Body of pancreas (tissue), 4 donors: ENCODE results near the gene CNTNAP5. TPM values are rescaled to one million over a fixed set of nuclear protein-coding genes. Genes with fewer than 3 reads are reported as not detected.

Experiments
- ATAC-seq: fragments of 150-250 bp; one replicate; pipeline ENCODE4 v1.9.1; 2016
- DNase-seq, 4 donors: peaks; one replicate each; pipeline ENCODE4 v3.0.0-alpha.2; 2019
- H3K27ac ChIP-seq, 4 donors: fragments of 200-600 bp; sonication (generic); 1 replicate in 3 of 4; 2 replicates in 1 of 4; pipeline versions ENCODE4 v1.5.1 to v1.6.1; 2016 to 2019; ENCODE audit warnings: mild to moderate bottlenecking in 1 of 4, mixed read lengths in 1 of 4, moderate library complexity in 1 of 4
- H3K27me3 ChIP-seq, 2 donors: fragments of 200-600 bp; sonication (generic); one replicate each; pipeline ENCODE4 v1.6.0; 2016; ENCODE audit warnings: mild to moderate bottlenecking in 1 of 2
- H3K36me3 ChIP-seq, 2 donors: fragments of 200-600 bp; sonication (generic); replicated peaks in 1 of 2; 2 replicates each; pipeline ENCODE4 v1.5.1; 2016; ENCODE audit warnings: low read depth in 2 of 2; ENCODE audit not compliant: insufficient read depth in 1 of 2
- H3K4me1 ChIP-seq: fragments of 200-600 bp; sonication (generic); one replicate; pipeline ENCODE4 v1.6.0; 2016
- H3K4me3 ChIP-seq, 2 donors: fragments of 200-600 bp; sonication (generic); 1 replicate in 1 of 2; 2 replicates in 1 of 2; pipeline ENCODE4 v1.5.1; 2016 to 2019
- H3K9me3 ChIP-seq, 3 donors: fragments of 200-600 bp; sonication (generic); 1 replicate in 2 of 3; 2 replicates in 1 of 3; pipeline ENCODE4 v1.5.1; 2016
- POLR2A ChIP-seq, 3 donors: fragments of 450-650 bp; IDR thresholded peaks; one replicate each; pipeline ENCODE4 v1.6.1; 2016; ENCODE audit warnings: antibody characterized with exemption in 3 of 3, mild to moderate bottlenecking in 2 of 3
- WGBS, 2 donors: methylation state at CpG; one replicate each; pipeline ENCODE4 v1.1.5; 2017; 5-methylcytosine and 5-hydroxymethylcytosine counted together
- intact Hi-C: fragments of 100-400 bp; cut with DNase I; formaldehyde crosslinking; loops from one replicate; pipeline ENCODE4 v1.15.1; 2023
- total RNA-seq, 2 donors: library from RNA; depleted of rRNA; stranded (reverse); fragments of >200 nt; gene quantifications; one replicate each; pipeline ENCODE4 v1.1.0, GENCODE V29; 2016
- TF ChIP-seq, protein P1 (sequence below), 7 experiments: fragments of 450-650 bp in 4 of 7; fragments of 200-600 bp in 3 of 7; sonication (generic) in 3 of 7; IDR thresholded peaks; one replicate each; pipeline ENCODE4 v1.5.1; 2016 to 2019; ENCODE audit warnings: antibody characterized with exemption in 7 of 7

CNTNAP5 gene
- total RNA-seq, 2 donors from 2014 or later: 0.26 to 0.33 TPM

DNA sequence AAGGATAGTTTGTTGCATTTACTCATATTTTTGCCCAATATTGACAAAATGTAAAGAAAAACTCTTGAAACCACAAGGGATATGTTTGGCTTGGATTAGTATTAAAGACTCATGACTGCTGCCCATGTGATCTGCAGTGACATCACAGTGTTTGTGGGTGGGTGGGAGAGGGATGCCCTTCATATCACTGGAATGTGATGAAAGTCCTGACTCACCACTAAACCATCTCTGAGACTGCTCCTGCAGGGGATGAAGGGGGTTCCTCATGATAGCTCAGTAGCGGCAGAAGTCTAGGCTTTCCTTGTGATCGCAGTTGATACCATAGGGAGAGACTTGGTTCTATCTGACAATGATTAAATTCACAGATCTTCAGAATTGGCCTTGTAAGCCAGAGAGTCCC, 451.2 kb downstream of the CNTNAP5 start:
- H3K9me3 ChIP-seq: no peaks in the 10 kb centered on the region
- TF ChIP-seq POLR2A (IDR thresholded peaks at IDR 0.05): no peak
- TF ChIP-seq, protein P1, sequence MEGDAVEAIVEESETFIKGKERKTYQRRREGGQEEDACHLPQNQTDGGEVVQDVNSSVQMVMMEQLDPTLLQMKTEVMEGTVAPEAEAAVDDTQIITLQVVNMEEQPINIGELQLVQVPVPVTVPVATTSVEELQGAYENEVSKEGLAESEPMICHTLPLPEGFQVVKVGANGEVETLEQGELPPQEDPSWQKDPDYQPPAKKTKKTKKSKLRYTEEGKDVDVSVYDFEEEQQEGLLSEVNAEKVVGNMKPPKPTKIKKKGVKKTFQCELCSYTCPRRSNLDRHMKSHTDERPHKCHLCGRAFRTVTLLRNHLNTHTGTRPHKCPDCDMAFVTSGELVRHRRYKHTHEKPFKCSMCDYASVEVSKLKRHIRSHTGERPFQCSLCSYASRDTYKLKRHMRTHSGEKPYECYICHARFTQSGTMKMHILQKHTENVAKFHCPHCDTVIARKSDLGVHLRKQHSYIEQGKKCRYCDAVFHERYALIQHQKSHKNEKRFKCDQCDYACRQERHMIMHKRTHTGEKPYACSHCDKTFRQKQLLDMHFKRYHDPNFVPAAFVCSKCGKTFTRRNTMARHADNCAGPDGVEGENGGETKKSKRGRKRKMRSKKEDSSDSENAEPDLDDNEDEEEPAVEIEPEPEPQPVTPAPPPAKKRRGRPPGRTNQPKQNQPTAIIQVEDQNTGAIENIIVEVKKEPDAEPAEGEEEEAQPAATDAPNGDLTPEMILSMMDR (IDR thresholded peaks at IDR 0.05): no peak
- H3K4me3 ChIP-seq: no peak overlapping the region
- H3K36me3 ChIP-seq: no peaks in the 10 kb centered on the region
- DNase-seq (no peak), ATAC-seq (no peak)
- no peaks in the 10 kb centered on the region for H3K4me1 ChIP-seq
- H3K27me3 ChIP-seq: no peaks in the 10 kb centered on the region
- no peak overlapping the region for H3K27ac ChIP-seq
- intact Hi-C loops: no loop called here
- 58 to 65% methylated on average over 2 of the region's 2 CpGs for WGBS, 2 donors

DNA sequence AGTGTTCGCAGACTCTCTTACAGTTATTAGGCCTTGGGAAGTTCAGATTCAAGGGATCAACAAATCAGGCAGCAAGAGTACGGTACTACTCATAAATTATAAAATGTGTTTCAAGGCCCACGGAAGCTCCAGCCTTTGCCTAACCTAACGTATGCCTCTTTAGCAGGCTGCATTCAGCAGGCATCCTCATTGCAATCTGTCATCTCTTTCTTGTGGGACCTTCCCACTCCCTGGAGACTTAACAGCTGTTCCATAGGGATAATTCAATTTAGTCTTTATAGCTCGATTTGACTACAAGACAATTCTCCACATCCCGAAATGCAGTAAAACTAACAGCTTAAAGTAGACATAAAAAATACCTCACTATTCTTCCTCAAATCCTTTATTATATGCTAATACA, 453.7 kb downstream of the CNTNAP5 start:
- Histone ChIP-seq H3K4me1 (no peaks in the 10 kb centered on the region), H3K27me3 (no peaks in the 10 kb centered on the region), H3K36me3 (no peaks in the 10 kb centered on the region), H3K27ac (no peak overlapping the region), H3K9me3 (no peaks in the 10 kb centered on the region), H3K4me3 (no peak overlapping the region)
- TF ChIP-seq, protein P1 (IDR thresholded peaks at IDR 0.05): no peak
- no peak for TF ChIP-seq POLR2A (IDR thresholded peaks at IDR 0.05)
- 61 to 77% methylated on average over 6 of the region's 6 CpGs for WGBS, 2 donors
- intact Hi-C loops: no loop called here
- DNase-seq: no peak
- ATAC-seq: no peak

DNA sequence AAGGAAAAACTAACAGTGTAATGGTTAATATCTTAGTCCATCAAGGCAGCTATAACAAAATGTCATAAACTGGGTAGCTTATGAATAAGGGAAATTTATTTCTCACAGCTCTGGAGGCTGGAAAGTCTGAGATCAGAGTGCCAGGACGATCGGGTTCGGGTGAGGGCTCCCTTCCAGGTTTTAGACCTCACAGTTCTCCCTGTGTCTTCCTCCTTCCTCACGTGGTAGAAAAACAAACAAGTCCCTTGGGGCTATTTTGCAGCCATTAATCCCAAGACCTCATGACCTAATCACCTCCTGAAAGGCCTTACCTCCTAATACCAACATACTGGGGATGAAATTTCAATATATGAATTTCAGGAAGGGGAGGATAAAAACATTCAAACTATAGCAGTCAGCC, 455.9 kb downstream of the CNTNAP5 start:
- ATAC-seq (no peak), DNase-seq (no peak)
- Histone ChIP-seq H3K27me3 (no peaks in the 10 kb centered on the region), H3K9me3 (no peaks in the 10 kb centered on the region), H3K4me3 (no peak overlapping the region), H3K36me3 (no peaks in the 10 kb centered on the region), H3K4me1 (no peaks in the 10 kb centered on the region), H3K27ac (no peak overlapping the region)
- 11 to 13% methylated on average over 4 of the region's 4 CpGs for WGBS, 2 donors
- no peak for TF ChIP-seq POLR2A (IDR thresholded peaks at IDR 0.05)
- TF ChIP-seq, protein P1 (IDR thresholded peaks at IDR 0.05): no peak
- intact Hi-C loops: no loop called here

DNA sequence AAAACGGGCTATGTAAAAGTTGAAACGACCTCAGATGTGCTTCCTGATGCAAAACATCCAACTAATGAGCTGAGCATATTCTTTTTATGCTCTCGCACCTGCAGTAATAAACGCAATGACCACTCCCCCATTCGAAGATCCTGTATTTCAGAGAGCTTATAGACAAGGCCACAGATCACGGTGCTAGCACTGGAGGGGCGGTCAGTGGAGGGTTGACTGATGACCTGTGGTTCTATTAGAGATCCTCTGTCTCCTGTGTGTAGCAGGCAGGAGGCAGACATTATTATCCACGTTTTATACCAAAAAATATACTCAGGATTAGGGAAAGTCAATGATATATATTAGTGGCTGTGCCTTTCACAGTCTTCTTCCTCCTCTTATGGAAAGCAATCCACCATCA, 457.0 kb downstream of the CNTNAP5 start:
- Histone ChIP-seq H3K4me1 (no peaks in the 10 kb centered on the region), H3K9me3 (no peaks in the 10 kb centered on the region), H3K4me3 (no peak overlapping the region), H3K27me3 (no peaks in the 10 kb centered on the region), H3K36me3 (no peaks in the 10 kb centered on the region), H3K27ac (no peak overlapping the region)
- DNase-seq: no peak
- no peak for TF ChIP-seq POLR2A (IDR thresholded peaks at IDR 0.05)
- TF ChIP-seq, protein P1 (IDR thresholded peaks at IDR 0.05): no peak
- intact Hi-C loops: no loop called here
- no peak for ATAC-seq
- WGBS, 2 donors: 49 to 60% methylated on average over 8 of the region's 8 CpGs

DNA sequence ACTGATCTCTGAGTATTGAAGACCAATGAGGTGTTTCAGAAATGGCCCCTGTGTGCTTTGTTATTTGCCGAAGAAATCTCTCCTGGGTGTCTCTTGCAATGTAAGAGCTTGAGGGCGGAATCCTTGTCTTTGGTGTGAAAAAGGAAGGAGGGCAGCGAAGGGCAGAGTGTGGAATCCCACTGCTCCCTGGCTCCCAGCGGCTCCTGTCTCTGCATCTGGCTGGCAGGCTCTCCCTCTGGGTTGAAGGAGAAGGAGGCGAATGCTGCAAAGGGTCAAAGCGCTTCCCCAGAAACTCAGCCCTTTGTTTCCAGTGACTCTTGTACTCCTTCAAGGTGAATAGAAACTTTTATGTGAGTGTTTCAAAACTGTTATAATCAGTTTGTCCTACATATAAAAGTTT, 457.5 kb downstream of the CNTNAP5 start:
- H3K27me3 ChIP-seq: no peaks in the 10 kb centered on the region

More for the DNA sequence above, 457.5 kb downstream of the CNTNAP5 start:
- no peak for ATAC-seq
- H3K9me3 ChIP-seq: no peaks in the 10 kb centered on the region
- no peaks in the 10 kb centered on the region for H3K4me1 ChIP-seq
- no peak overlapping the region for H3K4me3 ChIP-seq
- WGBS, 2 donors: 75 to 80% methylated on average over 6 of the region's 6 CpGs
- no peak overlapping the region for H3K27ac ChIP-seq
- intact Hi-C loops: no loop called here
- H3K36me3 ChIP-seq: no peaks in the 10 kb centered on the region
- no peak for DNase-seq
- no peak for TF ChIP-seq POLR2A (IDR thresholded peaks at IDR 0.05)
- TF ChIP-seq, protein P1 (IDR thresholded peaks at IDR 0.05): no peak
